GM18951 (cell line): ENCODE measurements around the gene SRD5A2.

Experiments used
- POLR2A ChIP-seq: IDR thresholded peaks from 4 replicates; pipeline ENCODE4 v1.6.1; 2011; ENCODE audit warnings: mild to moderate bottlenecking; ENCODE audit not compliant: insufficient read length, insufficient read depth; ENCODE audit errors: extremely low read depth
- in situ Hi-C: fragments of 300-500 bp; cut with MboI; formaldehyde crosslinking; loops from one replicate; pipeline ENCODE4 v1.12.0; 2022; ENCODE audit warnings: low sequenced_read_pairs, mixed read lengths, inconsistent platforms; ENCODE audit not compliant: unreplicated experiment

SRD5A2 gene

GRCh38 chr2:31580321-31581117 lies at the start of gene SRD5A2:
Gene SRD5A2 (minus strand): TSS chr2:31580938. CDS start chr2:31580900, 38 bp downstream.
- in situ Hi-C loops: no loop called here
- TF ChIP-seq POLR2A: no peak

- no peak for TF ChIP-seq POLR2A
- in situ Hi-C loops: no loop called here
These were observed 25.8 kb upstream of the SRD5A2 start for GRCh38 chr2:31606509-31606908.

GRCh38 chr2:31598694-31599093 lies 18.0 kb upstream of the SRD5A2 start:
- in situ Hi-C loops: no loop called here
- TF ChIP-seq POLR2A: no peak

- in situ Hi-C loops: no loop called here
- TF ChIP-seq POLR2A: no peak
These were observed 5.5 kb upstream of the SRD5A2 start for GRCh38 chr2:31586230-31586629.

- no peak for TF ChIP-seq POLR2A
- in situ Hi-C loops: no loop called here
These were observed 522 bp upstream of the SRD5A2 start for GRCh38 chr2:31581124-31581795.

- no peak for TF ChIP-seq POLR2A
- in situ Hi-C loops: no loop called here
These were observed 780 bp downstream of the SRD5A2 start for GRCh38 chr2:31579996-31580320.

- in situ Hi-C loops: no loop called here
- no peak for TF ChIP-seq POLR2A
These were observed 2.4 kb downstream of the SRD5A2 start for GRCh38 chr2:31578316-31578715.

- in situ Hi-C loops: no loop called here
- TF ChIP-seq POLR2A: no peak
These were observed 3.6 kb downstream of the SRD5A2 start for GRCh38 chr2:31577143-31577542.

GRCh38 chr2:31568585-31569201 lies 12.0 kb downstream of the SRD5A2 start:
- in situ Hi-C loops: no loop called here
- TF ChIP-seq POLR2A: no peak

GRCh38 chr2:31567679-31568078 lies 13.1 kb downstream of the SRD5A2 start:
- in situ Hi-C loops: no loop called here
- TF ChIP-seq POLR2A: no peak

- TF ChIP-seq POLR2A: no peak
- in situ Hi-C loops: no loop called here
These were observed 17.4 kb downstream of the SRD5A2 start for GRCh38 chr2:31563273-31563839.

GRCh38 chr2:31561823-31562222 lies 18.9 kb downstream of the SRD5A2 start:
- in situ Hi-C loops: no loop called here
- no peak for TF ChIP-seq POLR2A
